NCI-H2171 (cell line): ENCODE results near the gene KRT86.

Source experiments
- DNase-seq: peaks from one replicate; lab custom pipeline; 2025; lab: John Stamatoyannopoulos, UW

KRT86 gene

GRCh38 chr12:52356762-52357580, 82.5 kb downstream of the KRT86 start:
- DNase-seq = no peak
